Prostate gland (tissue), 1 donor: ENCODE results near the gene MTCH1.

Source experiments
- POLR2A ChIP-seq: fragments of 450-650 bp; IDR thresholded peaks from one replicate; pipeline ENCODE4 v1.6.1; 2016; ENCODE audit warnings: antibody characterized with exemption, mild to moderate bottlenecking
- POLR2AphosphoS5 ChIP-seq: sonication (generic); formaldehyde crosslinking; IDR thresholded peaks from one replicate; pipeline ENCODE4 v1.6.1; 2017; ENCODE audit warnings: antibody characterized with exemption

- TF ChIP-seq POLR2A = no peak
- TF ChIP-seq POLR2AphosphoS5 = no peak
Observed at GRCh38 chr6:37017606-37018197, 31.7 kb upstream of the MTCH1 start.
